Neural progenitor cell (in vitro differentiated cells): ENCODE results near the gene ABCG8. TPM values are rescaled to one million over a fixed set of nuclear protein-coding genes. Genes with fewer than 3 reads are reported as not detected.

Experiments used
- DNase-seq: peaks from one replicate; pipeline ENCODE4 v3.0.0-alpha.2; 2016; ENCODE audit warnings: low spot score
- H2AFZ ChIP-seq: fragments of 200-600 bp; sonication (generic); replicated peaks from 2 replicates; pipeline ENCODE4 v1.6.1; 2016; ENCODE audit warnings: antibody characterized with exemption
- H3F3A ChIP-seq: fragments of 200-600 bp; sonication (generic); 2 replicates; pipeline ENCODE4 v1.6.1; 2016; ENCODE audit warnings: antibody characterized with exemption, low read depth
- H3K27ac ChIP-seq: fragments of 200-600 bp; sonication (generic); 2 replicates; pipeline ENCODE4 v1.5.1; 2016; ENCODE audit warnings: mild to moderate bottlenecking
- H3K27me3 ChIP-seq: fragments of 200-600 bp; sonication (generic); 2 replicates; pipeline ENCODE4 v1.6.1; 2016; ENCODE audit warnings: mild to moderate bottlenecking, moderate library complexity
- H3K36me3 ChIP-seq: fragments of 200-600 bp; sonication (generic); 2 replicates; pipeline ENCODE4 v1.5.1; 2016
- H3K4me1 ChIP-seq: fragments of 200-600 bp; sonication (generic); 2 replicates; pipeline ENCODE4 v1.6.1; 2016; ENCODE audit warnings: mixed run types
- H3K4me2 ChIP-seq: fragments of 200-600 bp; sonication (generic); 2 replicates; pipeline ENCODE4 v1.6.1; 2016
- H3K4me3 ChIP-seq: fragments of 200-600 bp; sonication (generic); 2 replicates; pipeline ENCODE4 v1.5.1; 2016
- H3K79me2 ChIP-seq: fragments of 200-600 bp; sonication (generic); 2 replicates; pipeline ENCODE4 v1.6.1; 2016; ENCODE audit warnings: low read depth
- H3K9ac ChIP-seq: fragments of 200-600 bp; sonication (generic); 2 replicates; pipeline ENCODE4 v1.6.1; 2016
- H3K9me3 ChIP-seq: fragments of 200-600 bp; sonication (generic); 2 replicates; pipeline ENCODE4 v1.5.1; 2016; ENCODE audit warnings: low read depth
- H4K20me1 ChIP-seq: fragments of 200-600 bp; sonication (generic); 2 replicates; pipeline ENCODE4 v1.6.1; 2016; ENCODE audit warnings: low read depth
- H3K27ac Mint-ChIP-seq: 3 replicates; pipeline ENCODE4 v1.8.0; 2021; ENCODE audit warnings: mixed read lengths
- H3K27me3 Mint-ChIP-seq: 2 replicates; pipeline ENCODE4 v1.8.0; 2022; ENCODE audit warnings: low read depth, mild to moderate bottlenecking, inconsistent platforms, moderate library complexity, mixed read lengths; ENCODE audit not compliant: insufficient read depth
- H3K36me3 Mint-ChIP-seq: 3 replicates; pipeline ENCODE4 v1.8.0; 2021; ENCODE audit warnings: mixed read lengths
- H3K4me1 Mint-ChIP-seq: 3 replicates; pipeline ENCODE4 v1.8.0; 2021; ENCODE audit warnings: mixed read lengths
- H3K4me3 Mint-ChIP-seq: 3 replicates; pipeline ENCODE4 v1.8.0; 2021; ENCODE audit warnings: mild to moderate bottlenecking, moderate library complexity, mixed read lengths
- H3K9me3 Mint-ChIP-seq: 3 replicates; pipeline ENCODE4 v1.8.0; 2020; ENCODE audit warnings: mixed read lengths
- CTCF ChIP-seq: fragments of 200-600 bp; sonication (generic); IDR thresholded peaks from 2 replicates; pipeline ENCODE4 v1.5.1; 2017; ENCODE audit warnings: antibody characterized with exemption, mild to moderate bottlenecking
- EZH2 ChIP-seq: fragments of 200-600 bp; sonication (generic); IDR thresholded peaks from 2 replicates; pipeline ENCODE4 v1.6.1; 2017; ENCODE audit warnings: antibody characterized with exemption, mild to moderate bottlenecking, moderate library complexity
- EZH2phosphoT487 ChIP-seq: fragments of 200-600 bp; sonication (generic); IDR thresholded peaks from 2 replicates; pipeline ENCODE4 v1.6.1; 2017; ENCODE audit warnings: antibody characterized with exemption
- total RNA-seq: library from RNA; depleted of rRNA; stranded (reverse); fragments of >200 nt; gene quantifications from 2 replicates; pipeline ENCODE4 v1.2.3, GENCODE V29; 2015; ENCODE audit warnings: low replicate concordance

The ABCG8 gene
- total RNA-seq, 1 donor from 2014 or later: not detected

- peaks cover 12% of the 10 kb centered on the region for H3K27me3 Mint-ChIP-seq
These were observed 16.5 kb downstream of the ABCG8 start for GRCh38 chr2:43855292-43855691.

DNA sequence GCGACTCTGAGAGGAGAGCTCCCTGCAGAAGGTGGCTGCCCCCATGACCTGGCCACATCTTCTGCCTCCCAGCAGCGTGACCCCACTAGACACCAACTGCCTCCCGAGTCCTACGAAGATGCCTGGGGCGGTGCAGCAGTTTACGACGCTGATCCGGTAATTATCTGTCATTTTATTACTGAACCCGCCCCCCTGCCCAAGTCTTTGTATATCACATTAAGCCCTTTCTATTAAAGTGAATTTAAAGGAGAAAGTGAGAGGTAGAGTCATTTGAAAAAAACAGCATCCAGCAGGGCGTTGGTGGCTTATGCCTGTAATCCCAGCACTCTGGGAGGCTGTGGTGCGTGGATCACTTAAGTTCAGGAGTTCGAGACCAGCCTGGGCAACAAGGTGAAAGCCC lies 33.4 kb downstream of the ABCG8 start:
- H3K36me3 Mint-ChIP-seq: no peaks in the 10 kb centered on the region
- H3K79me2 ChIP-seq: no peaks in the 10 kb centered on the region
- H2AFZ ChIP-seq: no peak overlapping the region
- no peaks in the 10 kb centered on the region for H3K9me3 Mint-ChIP-seq
- H3K9ac ChIP-seq: no peak overlapping the region
- no peaks in the 10 kb centered on the region for H3K36me3 ChIP-seq
- TF ChIP-seq EZH2 (no peak), CTCF (no peak), EZH2phosphoT487 (no peak)
- H3K27ac Mint-ChIP-seq: no peak overlapping the region
- no peak overlapping the region for H3K4me2 ChIP-seq
- no peak overlapping the region for H3K4me3 ChIP-seq
- DNase-seq: no peak
- no peaks in the 10 kb centered on the region for H3K9me3 ChIP-seq
- peaks cover 51% of the 10 kb centered on the region for H3K27me3 ChIP-seq
- H3K4me1 Mint-ChIP-seq: no peaks in the 10 kb centered on the region
- H3K27me3 Mint-ChIP-seq: peaks cover 7% of the 10 kb centered on the region
- H3F3A ChIP-seq: no peaks in the 10 kb centered on the region
- no peaks in the 10 kb centered on the region for H3K4me1 ChIP-seq
- H3K4me3 Mint-ChIP-seq: no peak overlapping the region
- no peak overlapping the region for H3K27ac ChIP-seq
- no peaks in the 10 kb centered on the region for H4K20me1 ChIP-seq

More at GRCh38 chr2:43855292-43855691, 16.5 kb downstream of the ABCG8 start:
- H3K9me3 ChIP-seq: no peaks in the 10 kb centered on the region
- Mint-ChIP-seq H3K27ac (no peak overlapping the region), H3K4me3 (no peak overlapping the region), H3K36me3 (no peaks in the 10 kb centered on the region), H3K4me1 (no peaks in the 10 kb centered on the region), H3K9me3 (no peaks in the 10 kb centered on the region)
- H3K4me2 ChIP-seq: no peak overlapping the region
- H3K27me3 ChIP-seq: peaks cover 58% of the 10 kb centered on the region
- no peaks in the 10 kb centered on the region for H4K20me1 ChIP-seq
- H3K4me3 ChIP-seq: no peak overlapping the region
- no peak for DNase-seq
- TF ChIP-seq EZH2phosphoT487 (no peak), EZH2 (no peak), CTCF (no peak)
- H3K9ac ChIP-seq: no peak overlapping the region
- no peaks in the 10 kb centered on the region for H3K36me3 ChIP-seq
- no peak overlapping the region for H3K27ac ChIP-seq
- H3F3A ChIP-seq: no peaks in the 10 kb centered on the region
- H3K4me1 ChIP-seq: no peaks in the 10 kb centered on the region
- H3K79me2 ChIP-seq: no peaks in the 10 kb centered on the region
- H2AFZ ChIP-seq: no peak overlapping the region

DNA sequence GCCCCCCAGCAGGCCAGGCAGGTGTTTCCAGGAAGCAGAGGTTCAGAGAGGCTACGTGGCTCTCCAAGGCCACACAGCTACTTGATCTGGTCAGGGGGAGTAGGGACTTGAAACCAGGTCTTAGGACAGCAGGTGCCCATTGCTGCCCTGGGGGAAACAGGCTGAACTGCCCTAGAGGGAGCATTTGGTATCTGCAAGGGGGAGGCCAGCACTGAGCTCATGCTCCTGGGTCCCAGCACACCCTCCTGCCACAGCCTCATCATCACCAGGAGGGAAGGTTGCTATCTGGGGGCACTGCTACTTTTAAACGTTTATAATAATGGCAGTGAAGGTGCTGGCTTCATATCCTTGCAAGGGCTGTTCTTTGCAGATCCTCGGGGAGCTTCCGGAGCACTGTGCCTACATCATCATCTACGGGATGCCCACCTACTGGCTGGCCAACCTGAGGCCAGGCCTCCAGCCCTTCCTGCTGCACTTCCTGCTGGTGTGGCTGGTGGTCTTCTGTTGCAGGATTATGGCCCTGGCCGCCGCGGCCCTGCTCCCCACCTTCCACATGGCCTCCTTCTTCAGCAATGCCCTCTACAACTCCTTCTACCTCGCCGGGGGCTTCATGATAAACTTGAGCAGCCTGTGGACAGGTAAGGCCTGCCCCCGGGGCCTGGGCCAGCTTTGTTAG lies 36.1 kb downstream of the ABCG8 start:
- no peak for TF ChIP-seq EZH2phosphoT487
- no peak for TF ChIP-seq CTCF
- no peak for TF ChIP-seq EZH2
- Histone ChIP-seq H3K9ac (no peak overlapping the region), H3F3A (no peaks in the 10 kb centered on the region), H2AFZ (no peak overlapping the region), H4K20me1 (no peaks in the 10 kb centered on the region), H3K4me1 (no peaks in the 10 kb centered on the region), H3K36me3 (no peaks in the 10 kb centered on the region), H3K9me3 (no peaks in the 10 kb centered on the region), H3K27ac (no peak overlapping the region), H3K27me3 (peaks cover 23% of the 10 kb centered on the region), H3K4me2 (no peak overlapping the region), H3K79me2 (no peaks in the 10 kb centered on the region), H3K4me3 (no peak overlapping the region)
- Mint-ChIP-seq H3K36me3 (no peaks in the 10 kb centered on the region), H3K27me3 (peaks cover 10% of the 10 kb centered on the region), H3K4me1 (no peaks in the 10 kb centered on the region), H3K4me3 (no peak overlapping the region), H3K9me3 (no peaks in the 10 kb centered on the region), H3K27ac (no peak overlapping the region)
- DNase-seq: no peak
